HG03060 (cell line): ENCODE measurements around the gene TMEM269.

Experiments
- ATAC-seq: cut with Tn5 transposase; IDR thresholded peaks from one replicate; pipeline ENCODE4 v1.9.1; 2021; ENCODE audit warnings: low read depth, moderate number of reproducible peaks; ENCODE audit not compliant: unreplicated experiment

Gene TMEM269

DNA sequence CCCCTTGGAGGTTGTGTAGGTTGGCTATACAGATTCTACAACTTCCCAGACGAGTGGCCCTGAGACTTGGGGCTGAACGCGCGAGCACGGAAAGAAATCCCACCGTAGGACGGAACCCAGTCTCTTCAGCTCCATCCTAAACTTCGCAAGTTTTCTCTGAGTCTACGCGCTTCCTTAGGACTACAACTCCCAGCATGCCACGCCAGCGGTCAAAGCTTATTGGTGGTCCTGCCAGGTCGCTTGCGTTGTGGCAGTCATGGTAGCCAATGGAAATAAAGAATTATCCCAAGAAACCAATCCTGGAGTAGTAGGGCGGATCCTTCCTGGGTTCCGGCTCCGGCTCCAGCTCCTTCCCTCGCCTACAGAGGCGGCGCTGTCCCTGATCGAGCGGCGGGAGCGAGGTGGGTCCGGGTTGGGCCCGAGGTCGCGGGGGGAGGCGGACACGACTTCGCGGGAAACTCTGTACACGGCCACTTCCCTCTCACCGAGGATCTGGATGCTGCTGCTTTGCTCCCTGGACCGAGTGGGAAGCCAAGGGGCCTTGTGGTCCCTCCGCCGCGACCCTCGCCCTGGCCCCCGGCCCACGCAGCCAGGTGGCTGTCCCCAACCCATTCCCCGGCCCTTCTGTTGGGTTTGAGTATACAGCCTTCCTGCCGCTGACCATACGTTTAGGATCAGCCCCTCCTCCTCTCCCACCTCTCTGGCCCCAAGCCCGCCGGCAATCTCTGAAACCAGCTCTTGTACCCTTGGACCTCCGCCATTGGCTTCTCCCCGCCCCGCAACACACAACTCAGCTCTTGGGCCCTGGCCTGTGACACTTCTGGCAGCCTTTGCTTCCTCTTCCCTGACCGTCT, 61.7 kb downstream of the TMEM269 start, which contains the start of gene ZNF691:
Gene ZNF691, plus strand, starts transcription at position 357 of the 854 bp plus-strand sequence. CDS start 3,046 bp downstream, outside the sequence.
- ATAC-seq, result peak; percentile 80

DNA sequence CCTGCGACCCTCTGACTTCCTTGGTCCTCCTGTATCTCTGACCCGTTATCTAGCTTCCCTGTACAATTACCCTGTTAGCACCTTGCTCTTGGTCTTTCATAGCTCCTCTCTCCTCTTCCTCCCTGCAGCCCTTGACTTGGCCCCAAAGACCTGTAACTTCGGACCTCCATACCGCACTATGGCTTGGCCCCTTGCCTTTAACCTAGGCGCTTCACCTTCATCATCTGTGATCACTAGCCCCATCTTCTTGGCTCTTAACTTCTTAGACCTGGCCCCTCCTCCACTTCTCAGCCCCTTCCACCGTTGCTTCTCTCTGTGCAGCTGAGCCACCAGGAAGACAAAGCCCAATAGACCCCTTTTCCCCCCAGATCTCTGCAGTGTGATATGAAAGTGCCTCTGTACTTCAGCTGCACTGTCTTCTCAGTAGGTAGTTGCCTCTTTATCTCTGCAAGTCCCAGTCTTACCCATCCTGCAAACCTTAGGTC, 62.4 kb downstream of the TMEM269 start:
- no peak for ATAC-seq

DNA sequence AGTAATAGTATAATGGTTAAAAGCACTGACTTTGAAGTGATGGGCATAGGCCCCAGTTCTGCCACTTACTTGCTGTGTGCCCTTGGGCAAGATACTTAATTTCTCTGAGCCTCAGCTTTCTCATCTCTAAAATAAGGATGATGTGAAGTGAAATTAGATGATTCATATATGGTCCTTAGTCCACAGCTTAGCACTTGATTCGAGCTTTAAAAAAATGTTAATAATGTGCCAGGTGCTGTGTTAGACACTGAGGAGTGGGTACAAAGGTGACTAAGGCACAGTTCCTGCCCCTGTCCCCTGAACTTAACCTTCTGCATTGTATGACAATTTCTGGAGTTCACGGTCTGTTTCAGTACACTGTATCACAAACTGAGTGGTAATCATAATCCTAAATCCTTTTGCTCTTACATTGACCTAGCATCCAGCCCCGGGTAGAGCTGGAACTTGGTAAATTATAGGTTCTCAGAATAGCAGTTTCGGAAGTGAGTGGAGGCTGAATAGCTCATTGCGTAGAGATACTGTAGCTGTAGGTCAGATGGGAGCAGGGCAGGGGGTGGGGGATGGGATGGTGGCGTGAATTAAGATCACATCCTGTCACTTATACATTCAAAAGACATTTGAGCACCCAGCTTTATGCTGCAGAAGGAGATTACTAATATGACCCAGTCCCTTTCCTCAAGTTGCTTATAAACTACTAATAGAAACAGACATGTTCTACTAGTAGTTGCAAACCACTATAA, 63.1 kb downstream of the TMEM269 start:
- ATAC-seq, result no peak

DNA sequence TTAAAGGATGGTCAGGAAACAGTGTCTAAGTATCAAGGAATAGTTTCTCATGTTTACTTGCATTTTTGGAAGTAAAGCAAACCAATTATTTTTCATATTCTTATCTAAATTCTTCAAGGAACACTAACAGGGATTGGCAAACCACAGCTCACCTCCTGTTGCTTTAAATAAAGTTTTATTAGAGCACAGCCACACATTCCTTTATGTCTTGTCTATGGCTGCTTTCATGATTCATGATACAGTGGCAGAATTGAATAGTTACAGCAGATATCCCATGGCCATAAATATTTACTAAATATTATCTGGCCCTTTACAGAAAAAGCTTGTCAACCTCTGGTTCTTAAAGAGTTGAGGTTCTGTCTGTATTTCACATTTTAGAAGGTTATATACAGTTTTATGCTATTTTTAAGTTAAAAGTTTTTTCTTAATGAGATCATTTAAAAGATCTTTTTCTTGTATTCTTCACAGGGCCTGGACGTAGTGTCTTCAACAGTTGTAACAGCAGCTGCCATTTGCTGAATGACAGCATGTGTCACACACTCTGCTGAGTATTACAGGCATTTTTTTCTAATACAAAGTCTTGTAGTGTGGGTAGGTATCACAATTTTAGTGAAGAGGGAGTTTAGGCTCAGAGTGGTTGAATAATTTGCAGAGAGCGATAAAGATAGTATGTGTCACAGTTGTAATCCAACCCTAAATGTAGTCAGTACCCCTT, 64.2 kb downstream of the TMEM269 start:
- no peak for ATAC-seq

DNA sequence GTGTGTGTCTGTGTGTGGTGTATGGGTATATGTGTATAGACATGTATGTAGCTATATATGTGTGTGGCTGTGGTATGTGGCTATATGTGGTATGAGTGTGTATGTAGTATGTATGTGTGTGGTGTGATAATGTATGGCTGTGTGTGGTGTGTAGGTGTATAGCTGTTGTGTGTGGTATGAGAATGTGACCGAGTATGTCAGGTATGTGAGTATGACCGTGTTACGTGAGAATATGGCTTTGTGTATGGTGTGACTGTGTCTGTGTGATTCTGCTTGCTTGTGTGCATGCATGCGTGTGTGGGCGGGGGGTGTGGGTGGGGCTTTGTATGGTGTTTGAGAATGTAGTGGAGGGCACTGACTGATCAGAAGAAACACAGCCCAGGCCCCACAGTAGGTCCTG, 65.2 kb downstream of the TMEM269 start:
- no peak for ATAC-seq
